H1 (cell line): ENCODE results near the gene APOO. TPM values are rescaled to one million over a fixed set of nuclear protein-coding genes. Genes with fewer than 3 reads are reported as not detected.

ENCODE experiments used
- CTCF ChIA-PET: fragments of 300-600 bp; sonication (Branson Sonifier 250); formaldehyde crosslinking; loops from one replicate; lab custom pipeline; 2021; ENCODE audit not compliant: partially characterized antibody; lab: Charles Lee
- POLR2A ChIA-PET: fragments of 300-600 bp; sonication (Branson Sonifier 250); formaldehyde crosslinking; loops from one replicate; lab custom pipeline; 2021; ENCODE audit warnings: inconsistent platforms; ENCODE audit not compliant: partially characterized antibody; lab: Charles Lee
- DNase-seq, 2 experiments: peaks; one replicate each; pipeline versions ENCODE4 v3.0.0 to v3.0.0-alpha.2; 2010 to 2022; ENCODE audit warnings: low spot score in 2 of 2, low read depth in 1 of 2, mixed read lengths in 1 of 2
- FAIRE-seq: peaks from 2 replicates; lab custom pipeline; 2011; peaks lifted over from hg19 to GRCh38; lab: Jason Lieb, UNC
- H2AFZ ChIP-seq: 2 replicates; pipeline ENCODE4 v1.8.1; 2012; ENCODE audit warnings: low read length, inconsistent platforms
- H2AK5ac ChIP-seq: 2 replicates; pipeline ENCODE4 v1.6.1; 2013; ENCODE audit warnings: low read depth, low read length
- H2BK120ac ChIP-seq: replicated peaks from 2 replicates; pipeline ENCODE3; 2013; ENCODE audit warnings: low read depth, low read length, inconsistent platforms
- H2BK12ac ChIP-seq: 2 replicates; pipeline ENCODE4 v1.6.1; 2013; ENCODE audit warnings: low read depth, low read length
- H2BK15ac ChIP-seq: 2 replicates; pipeline ENCODE4 v1.6.1; 2013; ENCODE audit warnings: low read length
- H2BK20ac ChIP-seq: 2 replicates; pipeline ENCODE4 v1.6.1; 2013; ENCODE audit warnings: low read length
- H2BK5ac ChIP-seq: 2 replicates; pipeline ENCODE4 v1.6.1; 2013; ENCODE audit warnings: low read depth, low read length
- H3K14ac ChIP-seq: 2 replicates; pipeline ENCODE4 v1.6.1; 2013; ENCODE audit warnings: inconsistent platforms; ENCODE audit not compliant: insufficient read length
- H3K18ac ChIP-seq: 2 replicates; pipeline ENCODE4 v1.6.1; 2013; ENCODE audit warnings: low read length; ENCODE audit errors: extremely low read depth
- H3K23ac ChIP-seq: 2 replicates; pipeline ENCODE4 v1.6.1; 2013; ENCODE audit warnings: inconsistent platforms; ENCODE audit not compliant: insufficient read length
- H3K23me2 ChIP-seq: 2 replicates; pipeline ENCODE4 v1.6.1; 2013; ENCODE audit warnings: low read depth, low read length
- H3K27ac ChIP-seq: 2 replicates; pipeline ENCODE4 v1.6.1; 2011; ENCODE audit warnings: low read depth, low read length, inconsistent platforms
- H3K27me3 ChIP-seq, 4 experiments: replicated peaks in 1 of 4; 1 replicate in 1 of 4; 2 replicates in 3 of 4; pipeline versions ENCODE4 v1.6.1 to v1.8.1; 2011 to 2013; ENCODE audit warnings: low read length in 3 of 4, mild to moderate bottlenecking in 3 of 4, inconsistent platforms in 2 of 4, mixed read lengths in 2 of 4, moderate library complexity in 1 of 4; ENCODE audit not compliant: control insufficient read depth in 3 of 4, insufficient read depth in 3 of 4; ENCODE audit errors: extremely low read depth in 1 of 4
- H3K36me3 ChIP-seq, 4 experiments: 2 replicates each; pipeline versions ENCODE4 v1.6.1 to v1.8.1; 2011 to 2013; ENCODE audit warnings: mild to moderate bottlenecking in 4 of 4, low read length in 3 of 4, moderate library complexity in 2 of 4, control low read depth in 1 of 4, inconsistent platforms in 1 of 4; ENCODE audit not compliant: insufficient read depth in 4 of 4, control insufficient read depth in 2 of 4
- H3K4ac ChIP-seq: replicated peaks from 2 replicates; pipeline ENCODE3; 2013; ENCODE audit warnings: low read length, low read depth, mixed read lengths, inconsistent platforms; ENCODE audit not compliant: insufficient read length
- H3K4me1 ChIP-seq, 4 experiments: replicated peaks in 1 of 4; 1 replicate in 1 of 4; 2 replicates in 3 of 4; pipeline versions ENCODE4 v1.6.1 to v1.8.1; 2011 to 2013; ENCODE audit warnings: low read length in 3 of 4, inconsistent platforms in 2 of 4, mixed read lengths in 1 of 4; ENCODE audit not compliant: insufficient read depth in 4 of 4, control insufficient read depth in 3 of 4
- H3K4me2 ChIP-seq, 2 experiments: 2 replicates each; pipeline versions ENCODE4 v1.6.1 to v1.8.1; 2011 to 2013; ENCODE audit warnings: low read depth in 2 of 2, low read length in 2 of 2, control low read depth in 1 of 2, inconsistent platforms in 1 of 2, mild to moderate bottlenecking in 1 of 2; ENCODE audit not compliant: insufficient read depth in 1 of 2
- H3K4me3 ChIP-seq, 4 experiments: fragments of 200-600, 300-600 bp in 1 of 4; sonication (generic), shearing (Covaris generic), sonication (Bioruptor Twin) in 1 of 4; 2 replicates each; pipeline versions ENCODE4 v1.5.1 to v1.8.1; 2011 to 2016; ENCODE audit warnings: low read length in 4 of 4, low read depth in 3 of 4, control low read depth in 2 of 4, inconsistent platforms in 2 of 4, mild to moderate bottlenecking in 2 of 4, mixed read lengths in 1 of 4, moderate library complexity in 1 of 4; ENCODE audit not compliant: insufficient read depth in 2 of 4; ENCODE audit errors: extremely low read depth in 1 of 4
- H3K56ac ChIP-seq: replicated peaks from 2 replicates; pipeline ENCODE3; 2013; ENCODE audit warnings: low read depth, mild to moderate bottlenecking, mixed read lengths, low read length, inconsistent platforms; ENCODE audit not compliant: insufficient read length
- H3K79me1 ChIP-seq: 2 replicates; pipeline ENCODE4 v1.6.1; 2013; ENCODE audit warnings: low read depth, low read length, control low read depth
- H3K79me2 ChIP-seq, 2 experiments: 2 replicates each; pipeline versions ENCODE4 v1.6.1 to v1.8.1; 2012 to 2013; ENCODE audit warnings: low read length in 2 of 2, mild to moderate bottlenecking in 2 of 2, inconsistent platforms in 1 of 2; ENCODE audit not compliant: insufficient read depth in 2 of 2, control insufficient read depth in 1 of 2
- H3K9ac ChIP-seq, 4 experiments: replicated peaks in 1 of 4; 1 replicate in 1 of 4; 2 replicates in 3 of 4; pipeline versions ENCODE4 v1.6.1 to v1.8.1; 2011 to 2013; ENCODE audit warnings: low read depth in 3 of 4, low read length in 3 of 4, control low read depth in 2 of 4, mild to moderate bottlenecking in 2 of 4, moderate library complexity in 2 of 4, inconsistent platforms in 1 of 4; ENCODE audit errors: extremely low read depth in 1 of 4
- H3K9me3 ChIP-seq, 2 experiments: 2 replicates each; pipeline versions ENCODE4 v1.6.1 to v1.8.1; 2012 to 2013; ENCODE audit warnings: mild to moderate bottlenecking in 2 of 2, moderate library complexity in 2 of 2, control low read depth in 1 of 2, inconsistent platforms in 1 of 2, low read depth in 1 of 2, low read length in 1 of 2, mixed read lengths in 1 of 2; ENCODE audit not compliant: insufficient read depth in 2 of 2
- H4K20me1 ChIP-seq, 2 experiments: replicated peaks in 1 of 2; 2 replicates each; pipeline versions ENCODE3 to v1.8.1; 2011 to 2013; ENCODE audit warnings: inconsistent platforms in 2 of 2, low read length in 2 of 2, mild to moderate bottlenecking in 1 of 2; ENCODE audit not compliant: insufficient read depth in 2 of 2, control insufficient read depth in 1 of 2
- H4K5ac ChIP-seq: 2 replicates; pipeline ENCODE4 v1.6.1; 2013; ENCODE audit warnings: low read length, low read depth, mixed read lengths, inconsistent platforms; ENCODE audit not compliant: insufficient read length
- H4K8ac ChIP-seq: 2 replicates; pipeline ENCODE4 v1.8.0; 2013; ENCODE audit warnings: mild to moderate bottlenecking, moderate library complexity, low read length, inconsistent platforms; ENCODE audit not compliant: insufficient read depth; ENCODE audit errors: extremely low read depth
- H4K91ac ChIP-seq: replicated peaks from 2 replicates; pipeline ENCODE3; 2013; ENCODE audit warnings: low read length, mixed read lengths, inconsistent platforms; ENCODE audit not compliant: insufficient read length
- BACH1 ChIP-seq: IDR thresholded peaks from 2 replicates; pipeline ENCODE4 v1.6.1; 2012; ENCODE audit warnings: low read length, improper control_type of control experiment
- EZH2 ChIP-seq: fragments of 200-600 bp; sonication (generic); IDR thresholded peaks from 2 replicates; pipeline ENCODE4 v1.7.1; 2012; ENCODE audit warnings: low read depth, mild to moderate bottlenecking, moderate library complexity, low read length, inconsistent platforms; ENCODE audit not compliant: severe bottlenecking
- HDAC2 ChIP-seq, 2 experiments: fragments of 300-600 bp in 1 of 2; sonication (generic) in 1 of 2; IDR thresholded peaks; 2 replicates each; pipeline ENCODE4 v1.6.1; 2011 to 2012; ENCODE audit warnings: low read depth in 2 of 2, low read length in 2 of 2, mild to moderate bottlenecking in 2 of 2, moderate library complexity in 2 of 2, borderline replicate concordance in 1 of 2, inconsistent platforms in 1 of 2
- SP4 ChIP-seq: IDR thresholded peaks from 2 replicates; pipeline ENCODE4 v1.6.1; 2012; ENCODE audit warnings: low read length, inconsistent platforms
- SRF ChIP-seq: IDR thresholded peaks from 2 replicates; pipeline ENCODE4 v1.6.1; 2011; ENCODE audit warnings: mild to moderate bottlenecking, low read depth, low read length, moderate library complexity
- ZNF274 ChIP-seq: IDR thresholded peaks from 2 replicates; pipeline ENCODE4 v1.7.0; 2012; ENCODE audit warnings: low read length, borderline replicate concordance; ENCODE audit errors: extremely low read depth
- WGBS, 2 experiments: shearing (Covaris generic) in 1 of 2; methylation state at CpG; one replicate each; pipeline versions ENCODE4 v1.1.6 to v1.1.7; 2013 to 2015; ENCODE audit warnings: low lambda C conversion rate in 2 of 2, mixed read lengths in 2 of 2, inconsistent platforms in 1 of 2, low coverage in 1 of 2, missing lambda C conversion rate in 1 of 2; ENCODE audit not compliant: insufficient replicate concordance in 2 of 2, insufficient coverage in 1 of 2, insufficient read length in 1 of 2; ENCODE audit errors: extremely low coverage in 1 of 2, missing lambda C conversion rate in 1 of 2; 5-methylcytosine and 5-hydroxymethylcytosine counted together
- polyA plus RNA-seq, 7 experiments: library from polyadenylated mRNA; depleted of rRNA in 3 of 7; stranded (reverse) in 5 of 7; unstranded in 2 of 7; fragments of >200 nt in 5 of 7; fragments of 200-250 nt in 2 of 7; gene quantifications; 1 replicate in 5 of 7; 2 replicates in 1 of 7; 4 replicates in 1 of 7; pipeline versions ENCODE4 v1.2.1 to v1.2.3, GENCODE V29; 2011 to 2013; ENCODE audit warnings: missing spikeins in 2 of 7, mixed read lengths in 2 of 7
- total RNA-seq: library from RNA; stranded (reverse); fragmentation: NEBNext Ultra II Directional; extraction: Animal tissue kit (Norgen Biotek cat#: 25700); gene quantifications from 2 replicates; pipeline ENCODE4 v1.2.1, GENCODE V29; 2021
- TF ChIP-seq, protein P1 (sequence below): IDR thresholded peaks from 2 replicates; pipeline ENCODE4 v1.6.1; 2011; ENCODE audit warnings: low read length, improper control_type of control experiment

The APOO gene
- total and polyA plus RNA-seq, 2 of the 8 experiments (the other 6 are each of a cell fraction or from before 2014, with no cell fraction given), result 25.7 to 45.0 TPM

DNA sequence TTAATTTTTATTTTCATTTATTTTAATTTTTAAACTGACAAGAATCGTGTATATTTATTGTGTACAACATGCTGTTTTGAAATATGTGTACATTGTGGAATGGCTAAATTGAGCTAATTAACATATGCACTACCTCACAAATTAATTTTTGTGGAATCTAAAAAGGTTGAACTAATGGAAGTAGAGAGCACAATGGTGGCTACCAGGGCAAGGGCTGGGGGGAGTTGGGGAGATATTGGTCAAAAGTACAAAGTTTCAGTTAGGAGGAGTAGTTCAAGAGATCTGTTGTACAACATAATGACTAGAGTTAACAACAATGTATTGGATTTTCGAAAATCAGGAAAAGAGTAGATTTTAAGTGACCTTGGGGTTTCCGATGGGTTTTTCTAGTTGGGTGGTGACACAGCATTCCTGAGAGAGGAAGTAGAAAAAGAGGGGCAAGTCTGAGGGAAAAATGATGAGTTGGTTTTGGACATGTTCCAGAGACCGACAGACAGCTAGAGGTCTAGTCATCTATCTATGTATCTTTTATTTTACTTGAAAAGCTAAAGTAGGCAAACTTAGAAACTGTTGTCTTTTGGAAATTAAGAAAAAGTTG lies 23.2 kb downstream of the APOO start:
- no peak for DNase-seq
- peaks cover 0 to 3% (median 0%) of the 10 kb centered on the region in 4 experiments; a peak in 2 of 7 replicates for H3K4me1 ChIP-seq
- POLR2A ChIA-PET, result no interaction called here
- H3K27me3 ChIP-seq, result no peaks in the 10 kb centered on the region
- H3K79me2 ChIP-seq, result no peaks in the 10 kb centered on the region
- no peak overlapping the region for H2AFZ ChIP-seq
- no peak overlapping the region for H3K27ac ChIP-seq
- H3K18ac ChIP-seq, result no peak overlapping the region
- H3K4me2 ChIP-seq, result no peak overlapping the region
- no peak overlapping the region for H4K91ac ChIP-seq
- H3K56ac ChIP-seq, result no peak overlapping the region
- CTCF ChIA-PET, result no interaction called here
- no peak overlapping the region for H3K9ac ChIP-seq
- no peak overlapping the region for H4K8ac ChIP-seq
- H3K14ac ChIP-seq, result no peak overlapping the region
- no peaks in the 10 kb centered on the region for H3K36me3 ChIP-seq
- TF ChIP-seq, protein P1, sequence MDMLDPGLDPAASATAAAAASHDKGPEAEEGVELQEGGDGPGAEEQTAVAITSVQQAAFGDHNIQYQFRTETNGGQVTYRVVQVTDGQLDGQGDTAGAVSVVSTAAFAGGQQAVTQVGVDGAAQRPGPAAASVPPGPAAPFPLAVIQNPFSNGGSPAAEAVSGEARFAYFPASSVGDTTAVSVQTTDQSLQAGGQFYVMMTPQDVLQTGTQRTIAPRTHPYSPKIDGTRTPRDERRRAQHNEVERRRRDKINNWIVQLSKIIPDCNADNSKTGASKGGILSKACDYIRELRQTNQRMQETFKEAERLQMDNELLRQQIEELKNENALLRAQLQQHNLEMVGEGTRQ, result no peak
- no peak for TF ChIP-seq ZNF274
- no peak for TF ChIP-seq SP4
- TF ChIP-seq HDAC2 (IDR thresholded peaks at IDR 0.05; ENCODE audit: borderline replicate concordance in 1 of 2, low read depth in 2 of 2, low read length in 2 of 2), result no peak
- no peak for TF ChIP-seq EZH2
- no peak for TF ChIP-seq SRF
- TF ChIP-seq BACH1, result no peak
- no peak overlapping the region for H2BK120ac ChIP-seq
- no peak overlapping the region for H2BK5ac ChIP-seq
- no peak overlapping the region for H2BK20ac ChIP-seq
- no peaks in the 10 kb centered on the region for H3K23me2 ChIP-seq
- no peak overlapping the region for H2AK5ac ChIP-seq
- H3K9me3 ChIP-seq, result no peaks in the 10 kb centered on the region
- H4K5ac ChIP-seq, result no peak overlapping the region
- no peak overlapping the region for H3K4me3 ChIP-seq
- H2BK15ac ChIP-seq, result no peak overlapping the region
- no peaks in the 10 kb centered on the region for H3K79me1 ChIP-seq
- no peak overlapping the region for H2BK12ac ChIP-seq
- WGBS, 2 experiments, result 92% methylated on average over 4 of the region's 4 CpGs; no CpG with 5 or more reads in 1 of the 2 experiments
- no peaks in the 10 kb centered on the region for H4K20me1 ChIP-seq
- FAIRE-seq, result no peak
- no peak overlapping the region for H3K23ac ChIP-seq
- H3K4ac ChIP-seq, result no peak overlapping the region
